AG04449 (cell line): ENCODE results near the gene GFPT1.
"Not testable (repeated sequence)": the region's sequence is repeated elsewhere in the genome, so short reads cannot be mapped to it uniquely, and the experiment has no call there.

Source experiments
- CTCF ChIA-PET: fragments of 350-600 bp; formaldehyde crosslinking; extraction: SDS; loops from one replicate; lab custom pipeline; 2021; ENCODE audit warnings: antibody characterized with exemption; lab: Yijun Ruan, JAX
- POLR2A ChIA-PET: fragments of 400-600, 350-600 bp; formaldehyde crosslinking; extraction: SDS; loops from one replicate; lab custom pipeline; 2020; ENCODE audit warnings: antibody characterized with exemption, inconsistent platforms; lab: Yijun Ruan, JAX
- DNase-seq: peaks from one replicate; pipeline ENCODE4 v3.0.0-alpha.2; 2010; ENCODE audit warnings: low read depth, low spot score
- H3K4me3 ChIP-seq: 2 replicates; pipeline ENCODE4 v1.5.1; 2011; ENCODE audit warnings: low read depth, mild to moderate bottlenecking, control low read depth, low read length
- CTCF ChIP-seq: IDR thresholded peaks from one replicate; pipeline ENCODE4 v1.5.1; 2011; ENCODE audit warnings: mild to moderate bottlenecking, moderate library complexity, low read length, control low read depth, inconsistent platforms; ENCODE audit not compliant: insufficient read depth; ENCODE audit errors: missing control alignments

Gene GFPT1

GRCh38 chr2:69372767-69373166 is 14.3 kb downstream of the GFPT1 start:
- CTCF ChIA-PET: interaction anchor here (1.5 kb wide), 1 partner anchor 18 kb away, joined by 3 read pairs; no protein-coding TSS in a partner anchor
- POLR2A ChIA-PET: interaction anchor here (1.5 kb wide), 1 partner anchor 9 kb away, joined by 5 read pairs; no protein-coding TSS in a partner anchor
- no peak for TF ChIP-seq CTCF
- DNase-seq: no peak
- no peak overlapping the region for H3K4me3 ChIP-seq

GRCh38 chr2:69369802-69370201 is 17.2 kb downstream of the GFPT1 start:
- H3K4me3 ChIP-seq: no peak overlapping the region
- ChIA-PET POLR2A (interaction anchor here (0.9 kb wide), 1 partner anchor 44 kb away, joined by 3 read pairs; no protein-coding TSS in a partner anchor), CTCF (interaction anchor here (0.8 to 1.3 kb wide), 3 partner anchors 10 to 346 kb away, joined by 3 to 4 read pairs (median 3); no protein-coding TSS in a partner anchor)
- DNase-seq: no peak
- no peak for TF ChIP-seq CTCF

- CTCF ChIA-PET: interaction anchor here (1.4 kb wide), 1 partner anchor 10 kb away, joined by 5 read pairs; no protein-coding TSS in a partner anchor
- no peak for TF ChIP-seq CTCF
- POLR2A ChIA-PET: no interaction called here
- DNase-seq: no peak
- no peak overlapping the region for H3K4me3 ChIP-seq
Measured at GRCh38 chr2:69368588-69368987, 18.4 kb downstream of the GFPT1 start.

- H3K4me3 ChIP-seq: no peak overlapping the region
- ChIA-PET POLR2A (no interaction called here), CTCF (interaction anchor here (1.1 to 2.2 kb wide), 3 partner anchors 10 to 33 kb away, joined by 3 to 6 read pairs (median 4); no protein-coding TSS in a partner anchor)
- no peak for TF ChIP-seq CTCF
- DNase-seq: no peak
Measured at GRCh38 chr2:69359371-69359770, 27.7 kb downstream of the GFPT1 start.

- H3K4me3 ChIP-seq: no peak overlapping the region
- no peak for DNase-seq
- POLR2A ChIA-PET: no interaction called here
- CTCF ChIA-PET: interaction anchor here (1.1 to 2.2 kb wide), 3 partner anchors 11 to 33 kb away, joined by 3 to 6 read pairs (median 4); no protein-coding TSS in a partner anchor
- TF ChIP-seq CTCF: no peak
Measured at GRCh38 chr2:69358914-69359313, 28.1 kb downstream of the GFPT1 start.

- no peak for TF ChIP-seq CTCF
- ChIA-PET CTCF (no interaction called here), POLR2A (no interaction called here)
- no peak for DNase-seq
- no peak overlapping the region for H3K4me3 ChIP-seq
Measured at GRCh38 chr2:69356471-69356870, 30.6 kb downstream of the GFPT1 start.

- H3K4me3 ChIP-seq, POLR2A ChIA-PET, DNase-seq: not testable (repeated sequence)
- CTCF ChIA-PET: interaction anchor here (1.6 kb wide), 1 partner anchor 83 kb away, joined by 3 read pairs; no protein-coding TSS in a partner anchor
Measured at GRCh38 chr2:69354976-69355375, 32.1 kb downstream of the GFPT1 start.
